NCI-H82 treated with DMSO at 0.1 percent for 48 hours (cell line): ENCODE measurements around the gene BORA.
A peak's percentile ranks its signal among the peaks of the same experiment; 100 is the strongest.
"Not testable (repeated sequence)": the region's sequence is repeated elsewhere in the genome, so short reads cannot be mapped to it uniquely, and the experiment has no call there.

Experiments
- DNase-seq: peaks from one replicate; lab custom pipeline; 2025; ENCODE audit not compliant: unreplicated experiment; lab: John Stamatoyannopoulos, UW

BORA gene

GRCh38 chr13:72760189-72760588, 32.5 kb downstream of the BORA start:
- DNase-seq, result no peak

DNA sequence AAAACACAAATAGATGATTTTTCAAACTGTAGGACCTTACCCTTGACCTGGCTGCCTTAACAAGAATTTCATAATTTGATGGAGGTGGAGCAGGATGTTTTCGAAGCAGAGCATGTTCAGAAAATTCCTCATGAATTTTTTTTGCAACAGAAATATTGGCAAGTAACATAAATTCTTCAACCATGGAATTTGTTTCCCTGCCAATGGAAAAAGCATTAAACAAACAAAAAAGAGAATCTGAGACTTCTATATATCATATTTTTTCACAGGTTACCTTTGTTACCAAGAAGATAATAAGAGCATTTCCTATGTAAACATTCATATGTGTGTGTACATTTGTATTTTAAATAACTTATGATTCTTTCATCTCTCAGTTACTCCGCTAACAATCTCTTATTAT, 35.7 kb downstream of the BORA start:
- no peak for DNase-seq

DNA sequence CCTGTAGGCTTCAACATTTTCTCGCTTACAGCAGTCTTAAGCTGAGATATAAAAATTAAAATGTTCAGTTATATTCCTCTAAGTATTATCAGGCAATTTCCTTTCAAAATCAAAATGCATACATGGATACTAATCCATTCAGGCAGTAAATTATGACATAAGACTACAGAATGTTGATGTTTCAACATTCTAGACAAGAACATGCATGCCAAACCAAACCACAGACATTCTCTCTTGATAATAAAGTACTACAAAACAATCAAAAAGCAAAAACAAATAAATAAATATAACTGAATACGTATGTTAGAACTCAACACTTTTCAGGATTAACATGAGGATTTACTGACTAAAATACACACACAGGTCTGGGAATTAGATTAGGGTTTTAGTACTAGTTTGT, 46.3 kb downstream of the BORA start:
- no peak for DNase-seq

DNA sequence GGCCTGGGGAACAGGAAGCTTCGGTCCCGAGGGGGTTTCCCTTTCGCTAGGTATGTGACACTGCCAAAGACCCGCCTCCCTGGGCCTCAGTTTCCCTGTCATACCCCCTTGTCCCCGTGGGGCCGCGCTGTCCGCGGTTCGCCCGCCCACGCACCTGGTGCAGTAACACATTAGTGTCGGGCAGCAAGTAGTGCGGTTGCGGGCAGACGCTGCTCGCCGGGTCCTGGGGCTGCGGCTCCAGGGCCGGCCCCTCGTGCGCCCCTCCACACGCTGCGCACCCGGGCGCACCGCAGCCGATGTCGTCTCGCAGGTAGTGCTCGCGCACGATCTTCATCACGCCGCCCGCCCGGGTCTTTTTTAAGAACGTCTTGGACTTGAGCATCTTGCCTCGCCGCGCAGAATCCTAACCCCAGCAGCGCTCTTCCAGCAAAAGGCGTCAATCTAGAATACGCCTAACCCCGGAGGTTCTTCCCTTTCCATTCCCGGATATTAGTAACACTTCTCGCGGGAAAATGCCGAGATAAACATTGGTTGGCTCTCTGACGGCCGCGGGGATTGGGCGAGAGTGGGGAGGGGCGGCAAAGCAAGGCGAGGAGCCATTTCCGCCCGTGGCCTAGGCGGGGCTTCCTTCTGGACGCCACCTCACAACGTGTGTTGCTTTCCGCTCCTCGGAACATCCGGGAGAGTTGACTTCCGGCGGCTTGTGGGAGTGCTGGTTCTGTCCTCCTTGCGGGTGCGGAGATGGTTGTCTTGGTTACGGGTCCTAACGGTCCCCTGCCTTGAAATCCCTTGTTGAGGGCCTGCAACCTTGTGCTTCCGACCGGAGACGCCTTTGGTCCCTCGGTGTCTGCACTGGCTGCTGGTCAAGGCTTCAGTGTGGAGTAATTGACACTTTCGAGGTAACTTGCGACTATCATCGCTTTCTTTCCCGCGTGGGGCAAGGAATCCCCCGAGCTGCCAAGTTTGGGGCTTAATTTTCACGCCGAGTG, 54.0 kb downstream of the BORA start, which contains the start of the genes DIS3 and PIBF1:
Gene DIS3, minus strand, starts transcription at position 450 of the 989 bp plus-strand sequence. Its CDS starts 68 bp downstream, at position 382.
Gene PIBF1, plus strand, starts transcription at position 683 of the 989 bp plus-strand sequence. CDS start 1,337 bp downstream, outside the sequence.
- peak; percentile 96 for DNase-seq

DNA sequence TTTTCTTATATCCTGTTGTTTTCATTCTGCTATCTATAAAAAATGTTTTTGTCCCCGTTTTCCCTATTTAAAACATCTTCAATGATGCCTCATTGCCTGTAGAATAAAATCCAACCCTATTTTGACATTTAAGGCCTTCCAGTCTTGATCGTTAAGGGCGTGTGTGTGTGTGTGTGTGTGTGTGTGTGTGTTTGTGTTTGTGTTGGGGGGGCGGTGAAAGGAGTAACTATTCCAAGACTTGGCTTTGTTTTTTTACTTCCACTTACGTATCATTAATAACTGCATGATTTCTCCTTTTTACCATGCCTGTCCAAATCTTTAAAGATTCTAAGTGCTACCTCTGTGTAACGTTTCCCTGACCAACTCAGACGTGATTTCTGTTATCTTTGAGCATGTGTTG, 55.0 kb downstream of the BORA start:
- no peak for DNase-seq

DNA sequence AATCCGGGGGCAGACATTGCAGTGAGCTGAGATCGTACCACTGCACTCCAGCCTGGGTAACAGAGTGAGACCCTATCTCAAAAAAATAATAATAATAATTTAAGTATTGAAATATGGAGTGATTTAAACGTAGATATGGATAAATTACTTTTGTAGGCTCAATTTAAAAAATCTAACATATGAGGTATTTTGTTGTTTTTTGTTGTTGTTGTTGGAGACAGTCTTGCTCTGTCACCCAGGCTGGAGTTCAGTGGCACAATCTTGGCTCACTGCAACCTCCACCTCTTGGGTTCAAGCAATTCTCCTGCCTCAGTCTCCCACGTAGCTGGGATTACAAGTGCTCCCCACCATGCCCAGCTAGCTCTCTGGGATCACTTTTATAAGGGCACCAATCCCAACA, 57.0 kb downstream of the BORA start:
- not testable (repeated sequence) for DNase-seq

- DNase-seq, result no peak
These were observed 61.1 kb downstream of the BORA start for GRCh38 chr13:72788831-72789230.

GRCh38 chr13:72792640-72793039, 64.9 kb downstream of the BORA start:
- no peak for DNase-seq

DNA sequence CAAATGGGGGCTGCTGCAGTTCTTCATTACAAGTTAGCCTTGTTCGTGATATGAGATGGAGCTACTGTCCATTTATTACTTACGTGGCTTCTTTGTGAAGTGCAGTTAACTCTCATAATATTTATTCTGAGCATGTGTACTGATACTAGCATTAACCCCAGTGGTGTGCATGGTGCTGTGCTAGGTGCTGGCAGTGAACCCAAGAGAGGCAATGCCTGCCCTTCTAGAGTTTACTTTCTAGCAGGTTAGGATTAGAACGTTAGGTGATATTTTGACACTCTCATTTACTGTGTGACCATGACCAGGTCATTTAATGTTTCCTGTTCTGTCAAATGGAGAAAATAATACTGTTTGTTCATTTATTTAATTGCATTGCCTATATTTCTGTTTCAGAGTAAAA, 71.1 kb downstream of the BORA start:
- DNase-seq, result no peak

DNA sequence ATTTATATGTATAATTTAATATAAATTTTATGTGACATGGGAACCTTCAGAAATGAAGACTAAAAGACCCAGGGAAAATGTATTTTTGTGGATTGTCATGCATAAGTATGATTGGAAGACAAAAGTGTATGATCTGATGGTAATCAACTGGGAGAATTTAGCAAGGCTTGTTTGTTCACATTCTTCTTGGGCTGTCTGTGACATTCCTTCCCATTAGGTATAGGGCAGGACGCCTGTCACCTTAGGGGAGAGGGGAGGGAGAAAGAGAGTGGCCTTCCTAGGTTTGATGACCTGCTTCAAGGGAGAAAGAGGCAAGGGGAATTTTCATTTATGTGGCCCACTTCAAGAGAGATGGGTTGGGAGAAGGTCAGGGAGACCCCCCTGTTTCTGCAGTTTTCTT, 76.6 kb downstream of the BORA start:
- no peak for DNase-seq
